GM10248 (cell line): Measurements from ENCODE around the gene ATRAID.

Experiments used
- CTCF ChIA-PET: fragments of 300-600 bp; sonication (Branson Sonifier 250); formaldehyde crosslinking; extraction: SDS; loops from one replicate; lab custom pipeline; 2021; ENCODE audit warnings: antibody characterized with exemption; lab: Yijun Ruan, JAX
- POLR2A ChIA-PET: fragments of 350-650 bp; sonication (Branson Sonifier 250); formaldehyde crosslinking; extraction: SDS; loops from one replicate; lab custom pipeline; 2020; ENCODE audit warnings: antibody characterized with exemption; lab: Yijun Ruan, JAX
- DNase-seq: peaks from one replicate; pipeline ENCODE4 v3.0.0; 2012; ENCODE audit errors: extremely low spot score
- TF ChIP-seq, protein P1 (sequence below): IDR thresholded peaks from 2 replicates; pipeline ENCODE4 v1.5.1; 2012; ENCODE audit warnings: mild to moderate bottlenecking, low read depth; ENCODE audit errors: extremely low read depth, missing control alignments, control extremely low read depth

The ATRAID gene

DNA sequence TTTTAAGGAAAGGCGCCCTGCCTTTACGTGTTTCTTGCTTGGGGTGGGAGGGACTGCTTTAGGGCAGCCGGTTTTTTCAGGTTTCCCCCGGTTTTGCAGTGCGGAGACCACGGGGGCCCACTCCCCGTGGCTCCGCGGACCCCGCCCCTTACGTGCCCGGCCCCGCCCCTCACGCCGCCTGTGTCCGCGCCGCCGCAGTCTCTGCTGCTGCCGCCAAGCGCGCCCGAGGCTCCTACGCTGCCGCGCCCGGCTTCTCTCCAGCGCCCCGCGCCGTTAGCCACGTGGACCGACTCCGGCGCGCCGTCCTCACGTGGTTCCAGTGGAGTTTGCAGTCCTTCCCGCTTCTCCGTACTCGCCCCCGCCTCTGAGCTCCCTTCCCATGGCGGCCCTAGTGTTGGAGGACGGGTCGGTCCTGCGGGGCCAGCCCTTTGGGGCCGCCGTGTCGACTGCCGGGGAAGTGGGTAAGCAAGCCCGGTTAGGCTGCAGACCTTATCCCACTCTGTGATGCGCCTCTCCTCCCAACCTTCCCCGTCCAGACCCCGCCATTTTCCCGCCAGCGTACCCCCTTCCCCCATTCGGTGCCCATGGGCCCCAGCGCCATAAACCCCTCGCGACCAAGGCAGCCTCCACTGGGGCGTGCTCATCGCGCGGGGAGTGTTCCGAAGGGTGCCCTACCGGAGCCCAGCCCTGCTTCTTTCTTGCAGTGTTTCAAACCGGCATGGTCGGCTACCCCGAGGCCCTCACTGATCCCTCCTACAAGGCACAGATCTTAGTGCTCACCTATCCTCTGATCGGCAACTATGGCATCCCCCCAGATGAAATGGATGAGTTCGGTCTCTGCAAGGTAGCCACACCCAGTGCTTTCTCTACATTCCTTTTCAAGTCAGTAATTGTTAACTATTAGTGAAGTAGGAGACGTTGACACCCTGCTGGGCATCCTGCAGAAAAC, 5.6 kb downstream of the ATRAID start, which contains the start of gene CAD:
CAD (plus strand) TSS at position 197 of the 949 bp plus-strand sequence; CDS start at position 380, 183 bp downstream.
- peak; percentile 93 for DNase-seq
- ChIA-PET POLR2A (no interaction called here), CTCF (interaction anchor here (1.1 to 1.8 kb wide), 2 partner anchors 13 to 17 kb away, joined by 3 to 6 read pairs; no protein-coding TSS in a partner anchor)
- TF ChIP-seq, protein P1, sequence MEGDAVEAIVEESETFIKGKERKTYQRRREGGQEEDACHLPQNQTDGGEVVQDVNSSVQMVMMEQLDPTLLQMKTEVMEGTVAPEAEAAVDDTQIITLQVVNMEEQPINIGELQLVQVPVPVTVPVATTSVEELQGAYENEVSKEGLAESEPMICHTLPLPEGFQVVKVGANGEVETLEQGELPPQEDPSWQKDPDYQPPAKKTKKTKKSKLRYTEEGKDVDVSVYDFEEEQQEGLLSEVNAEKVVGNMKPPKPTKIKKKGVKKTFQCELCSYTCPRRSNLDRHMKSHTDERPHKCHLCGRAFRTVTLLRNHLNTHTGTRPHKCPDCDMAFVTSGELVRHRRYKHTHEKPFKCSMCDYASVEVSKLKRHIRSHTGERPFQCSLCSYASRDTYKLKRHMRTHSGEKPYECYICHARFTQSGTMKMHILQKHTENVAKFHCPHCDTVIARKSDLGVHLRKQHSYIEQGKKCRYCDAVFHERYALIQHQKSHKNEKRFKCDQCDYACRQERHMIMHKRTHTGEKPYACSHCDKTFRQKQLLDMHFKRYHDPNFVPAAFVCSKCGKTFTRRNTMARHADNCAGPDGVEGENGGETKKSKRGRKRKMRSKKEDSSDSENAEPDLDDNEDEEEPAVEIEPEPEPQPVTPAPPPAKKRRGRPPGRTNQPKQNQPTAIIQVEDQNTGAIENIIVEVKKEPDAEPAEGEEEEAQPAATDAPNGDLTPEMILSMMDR = peak; percentile 23

DNA sequence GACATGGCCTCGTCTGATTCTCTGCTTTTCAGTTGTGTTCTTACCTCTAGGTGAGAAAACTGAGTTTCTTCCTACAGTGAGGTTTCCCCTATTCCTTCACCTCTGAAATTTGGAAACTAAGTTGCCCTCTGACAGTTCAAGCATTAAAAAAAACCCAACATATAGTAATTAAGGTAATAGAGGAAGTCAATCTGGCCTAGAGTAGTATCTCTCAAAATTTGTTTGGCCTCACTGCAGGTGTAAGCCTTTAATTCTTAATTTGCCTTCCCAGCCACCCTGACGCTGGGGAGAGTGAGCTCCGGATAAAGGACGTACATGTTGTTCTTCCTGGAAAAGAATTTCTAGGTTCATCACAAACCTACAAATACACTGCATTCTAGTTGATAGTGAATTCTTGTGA, 6.8 kb downstream of the ATRAID start:
- TF ChIP-seq, protein P1 = no peak
- POLR2A ChIA-PET = no interaction called here
- CTCF ChIA-PET = no interaction called here
- DNase-seq = no peak

DNA sequence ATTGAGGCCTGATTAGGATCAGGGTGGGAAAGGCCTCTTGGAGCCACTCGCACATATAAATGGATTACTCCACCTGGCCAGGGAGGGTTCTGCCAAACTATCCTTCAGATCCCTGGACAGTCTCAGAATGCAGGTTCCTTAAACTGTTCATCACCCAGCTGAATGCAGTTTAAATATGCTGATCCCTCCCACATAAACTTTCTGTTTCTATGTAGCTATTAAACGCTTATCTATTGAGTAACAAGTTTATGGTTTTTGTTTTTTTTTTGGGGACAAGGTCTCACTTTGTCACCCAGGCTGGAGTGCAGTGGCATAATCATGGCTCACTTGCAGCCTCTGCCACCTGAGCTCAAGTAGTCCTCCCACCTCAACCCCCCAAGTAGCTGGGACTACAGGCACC, 7.2 kb downstream of the ATRAID start:
- TF ChIP-seq, protein P1 = no peak
- no peak for DNase-seq
- ChIA-PET CTCF (no interaction called here), POLR2A (interaction anchor here (0.7 kb wide), 1 partner anchor 156 kb away, joined by 3 read pairs; no protein-coding TSS in a partner anchor)

DNA sequence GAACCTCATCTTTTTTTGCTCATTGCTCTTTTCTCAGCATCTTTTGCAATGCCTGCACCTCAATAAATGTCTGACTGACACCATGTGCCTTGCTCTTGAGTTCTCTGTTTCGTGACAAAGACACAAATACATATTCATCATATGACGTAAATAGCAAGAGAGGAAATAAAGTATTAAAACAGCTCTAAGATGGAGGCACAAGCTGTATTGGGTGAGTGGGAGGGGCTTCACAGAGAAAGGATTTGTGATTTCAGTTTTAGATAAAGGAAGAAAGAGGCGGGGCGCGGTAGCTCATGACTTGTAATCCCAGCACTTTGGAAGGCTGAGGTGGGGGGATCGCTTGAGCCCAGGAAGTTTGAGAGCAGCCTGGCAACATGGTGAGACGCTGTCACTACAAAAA, 8.2 kb downstream of the ATRAID start:
- ChIA-PET POLR2A (no interaction called here), CTCF (interaction anchor here (0.6 to 0.9 kb wide), 2 partner anchors 8 to 36 kb away, joined by 3 read pairs; partner anchors contain the start of genes ATRAID and SLC5A6)
- no peak for DNase-seq
- TF ChIP-seq, protein P1 = no peak

DNA sequence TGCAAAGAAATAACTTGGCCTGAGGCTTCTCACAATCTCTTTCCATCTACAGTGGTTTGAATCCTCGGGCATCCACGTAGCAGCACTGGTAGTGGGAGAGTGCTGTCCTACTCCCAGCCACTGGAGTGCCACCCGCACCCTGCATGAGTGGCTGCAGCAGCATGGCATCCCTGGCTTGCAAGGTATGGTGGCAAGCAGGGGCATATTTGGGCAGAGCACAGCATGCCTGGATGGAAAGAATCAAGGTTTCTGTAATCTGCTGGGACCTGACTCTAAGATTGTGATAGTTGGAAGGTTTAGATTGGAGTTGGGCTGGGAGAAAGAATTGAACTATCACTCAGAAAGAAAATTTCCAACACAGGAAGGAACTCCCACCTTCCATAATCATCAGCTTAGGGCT, 9.3 kb downstream of the ATRAID start:
- TF ChIP-seq, protein P1 = no peak
- ChIA-PET CTCF (no interaction called here), POLR2A (no interaction called here)
- DNase-seq = no peak

DNA sequence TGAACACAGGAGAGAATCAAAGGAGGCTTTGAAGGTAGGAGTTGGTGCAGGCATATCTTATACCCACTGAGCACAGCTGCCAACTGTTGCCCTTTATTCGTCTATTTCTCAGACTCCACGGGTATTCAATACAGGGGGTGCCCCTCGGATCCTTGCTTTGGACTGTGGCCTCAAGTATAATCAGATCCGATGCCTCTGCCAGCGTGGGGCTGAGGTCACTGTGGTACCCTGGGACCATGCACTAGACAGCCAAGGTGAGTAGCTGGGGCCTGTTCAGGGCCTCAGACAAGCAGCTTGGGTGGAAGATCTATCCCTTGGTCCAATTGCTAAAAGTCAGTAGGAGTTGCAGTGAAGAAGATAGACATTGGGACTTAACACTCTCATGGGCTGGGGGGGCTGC, 10.6 kb downstream of the ATRAID start:
- ChIA-PET POLR2A (no interaction called here), CTCF (interaction anchor here (0.9 kb wide), 1 partner anchor 125 kb away, joined by 3 read pairs; no protein-coding TSS in a partner anchor)
- TF ChIP-seq, protein P1 = no peak
- DNase-seq = no peak
